HepG2 (cell line): ENCODE data around the gene PUS7. TPM values are rescaled to one million over a fixed set of nuclear protein-coding genes. Genes with fewer than 3 reads are reported as not detected.
A peak's percentile ranks its signal among the peaks of the same experiment; 100 is the strongest.

Experiments
- ATAC-seq: fragments of 200-7000 bp; cut with Tn5 transposase; 3 replicates; pipeline ENCODE4 v1.9.1; 2020; ENCODE audit warnings: mild to moderate bottlenecking, moderate library complexity
- BruUV-seq: library from RNA; stranded (reverse); fragments of 400-500 nt; replicated peaks from 2 replicates; lab custom pipeline; 2021; lab: Mats Ljungman, UMichigan
- CTCF ChIA-PET: fragments of 300-600 bp; formaldehyde crosslinking; extraction: SDS; loops from one replicate; lab custom pipeline; 2021; ENCODE audit warnings: low total read pairs, inconsistent platforms, low intra/inter-chr PET ratio; lab: Yijun Ruan, JAX
- POLR2A ChIA-PET: fragments of 350-600 bp; sonication (Branson Sonifier 250); formaldehyde crosslinking; loops from one replicate; lab custom pipeline; 2020; ENCODE audit warnings: antibody characterized with exemption, inconsistent platforms; lab: Yijun Ruan, JAX
- DNase-seq: peaks from one replicate; pipeline ENCODE4 v3.0.0-alpha.2; 2015; ENCODE audit warnings: low spot score
- FAIRE-seq: peaks from 3 replicates; lab custom pipeline; 2011; peaks lifted over from hg19 to GRCh38; lab: Jason Lieb, UNC
- H2AFZ ChIP-seq: one replicate; pipeline ENCODE4 v1.6.1; 2011; ENCODE audit warnings: low read length, inconsistent platforms
- H3K27ac ChIP-seq: fragments of 300-600 bp; 3 replicates; pipeline ENCODE4 v1.8.0; 2011; ENCODE audit warnings: mixed run types, mild to moderate bottlenecking, mixed read lengths, low read length, inconsistent platforms; ENCODE audit not compliant: insufficient read depth; ENCODE audit errors: extremely low read length
- H3K27me3 ChIP-seq, 2 experiments: fragments of 200-600 bp in 1 of 2; 2 replicates in 1 of 2; 3 replicates in 1 of 2; pipeline versions ENCODE4 v1.6.0 to v1.8.0; 2011; ENCODE audit warnings: low read length in 2 of 2, mild to moderate bottlenecking in 2 of 2, moderate library complexity in 2 of 2, inconsistent platforms in 1 of 2; ENCODE audit not compliant: insufficient read depth in 2 of 2, control insufficient read depth in 1 of 2
- H3K36me3 ChIP-seq, 2 experiments: fragments of 200-600 bp in 1 of 2; replicated peaks in 1 of 2; 2 replicates in 1 of 2; 3 replicates in 1 of 2; pipeline versions ENCODE4 v1.5.1 to v1.8.0; 2011; ENCODE audit warnings: low read length in 2 of 2, inconsistent platforms in 1 of 2; ENCODE audit not compliant: insufficient read depth in 2 of 2, control insufficient read depth in 1 of 2
- H3K4me1 ChIP-seq: 2 replicates; pipeline ENCODE4 v1.5.1; 2012; ENCODE audit warnings: low read length, inconsistent platforms; ENCODE audit not compliant: insufficient read depth
- H3K4me2 ChIP-seq: 2 replicates; pipeline ENCODE4 v1.6.0; 2011; ENCODE audit warnings: low read depth, low read length, inconsistent platforms
- H3K4me3 ChIP-seq, 3 experiments: fragments of 200-600 bp in 1 of 3; sonication (generic), shearing (Covaris generic) in 1 of 3; replicated peaks in 1 of 3; 2 replicates each; pipeline ENCODE4 v1.5.1; 2011 to 2016; ENCODE audit warnings: low read length in 3 of 3, inconsistent platforms in 2 of 3, low read depth in 2 of 3, mild to moderate bottlenecking in 2 of 3, control low read depth in 1 of 3, mixed read lengths in 1 of 3; ENCODE audit not compliant: insufficient read depth in 1 of 3
- H3K79me2 ChIP-seq: one replicate; pipeline ENCODE4 v1.6.1; 2011; ENCODE audit warnings: low read length, inconsistent platforms; ENCODE audit not compliant: insufficient read depth
- H3K9ac ChIP-seq: 2 replicates; pipeline ENCODE4 v1.6.0; 2011; ENCODE audit warnings: mild to moderate bottlenecking, low read depth, low read length, inconsistent platforms; ENCODE audit not compliant: insufficient read depth
- H3K9me3 ChIP-seq: 2 replicates; pipeline ENCODE4 v1.5.1; 2012; ENCODE audit warnings: mild to moderate bottlenecking, low read length
- H4K20me1 ChIP-seq: 2 replicates; pipeline ENCODE4 v1.6.0; 2011; ENCODE audit warnings: inconsistent platforms, mild to moderate bottlenecking, low read length, moderate library complexity; ENCODE audit not compliant: insufficient read depth
- AHDC1 ChIP-seq: sonication (generic); formaldehyde crosslinking; IDR thresholded peaks from 2 replicates; pipeline ENCODE4 v1.5.1; 2020; ENCODE audit warnings: mild to moderate bottlenecking, missing genetic modification reagents, borderline replicate concordance
- ATF4 ChIP-seq, 2 experiments: fragments of 450-650 bp in 1 of 2; sonication (generic) in 1 of 2; formaldehyde crosslinking; IDR thresholded peaks; 2 replicates each; pipeline versions ENCODE4 v1.5.0 to v1.8.0; 2020 to 2022; ENCODE audit warnings: mild to moderate bottlenecking in 1 of 2, missing genetic modification reagents in 1 of 2
- CEBPB ChIP-seq: IDR thresholded peaks from 2 replicates; pipeline ENCODE4 v1.6.1; 2011; ENCODE audit warnings: low read depth, low read length, improper control_type of control experiment, borderline replicate concordance
- FOXA3 ChIP-seq: IDR thresholded peaks from 2 replicates; pipeline ENCODE4 v1.6.1; 2016; ENCODE audit warnings: missing genetic modification reagents, missing compliant biosample characterization
- GATAD2A ChIP-seq: IDR thresholded peaks from 2 replicates; pipeline ENCODE4 v1.6.1; 2016
- PHB2 ChIP-seq: fragments of 450-650 bp; IDR thresholded peaks from 2 replicates; pipeline ENCODE4 v1.6.1; 2018; ENCODE audit not compliant: partially characterized antibody
- PRDM10 ChIP-seq: sonication (generic); formaldehyde crosslinking; IDR thresholded peaks from 2 replicates; pipeline ENCODE4 v1.4.0; 2020; ENCODE audit warnings: low read depth, missing genetic modification reagents
- ZNF296 ChIP-seq: sonication (generic); formaldehyde crosslinking; conservative IDR thresholded peaks from 2 replicates; pipeline ENCODE4 v1.5.0; 2020; ENCODE audit warnings: mild to moderate bottlenecking, missing genetic modification reagents
- ZNF569 ChIP-seq: sonication (generic); formaldehyde crosslinking; IDR thresholded peaks from 2 replicates; pipeline ENCODE4 v1.5.0; 2020; ENCODE audit warnings: mild to moderate bottlenecking, missing genetic modification reagents, moderate library complexity, borderline replicate concordance
- ZNF850 ChIP-seq: sonication (generic); formaldehyde crosslinking; conservative IDR thresholded peaks from 2 replicates; pipeline ENCODE4 v1.9.0; 2021; ENCODE audit warnings: mild to moderate bottlenecking, missing genetic modification reagents
- WGBS: methylation state at CpG from one replicate; pipeline ENCODE4 v1.1.6; 2017; ENCODE audit warnings: low lambda C conversion rate; 5-methylcytosine and 5-hydroxymethylcytosine counted together
- in situ Hi-C: cut with HindIII; loops from 2 replicates; pipeline ENCODE4 v1.10.0; 2017; ENCODE audit warnings: low pct_unique_long_range_greater_than_20kb; ENCODE audit not compliant: extremely low pct_ligation_motif_present
- intact Hi-C: fragments of 100-400 bp; cut with micrococcal nuclease; formaldehyde crosslinking; loops from one replicate; pipeline ENCODE4 v1.10.0; 2022; ENCODE audit not compliant: unreplicated experiment
- polyA plus RNA-seq, 8 experiments: library from polyadenylated mRNA; depleted of rRNA in 3 of 8; stranded (reverse) in 7 of 8; unstranded in 1 of 8; fragments of >200 nt; fragmentation: Illumina TruSeq in 4 of 8; extraction: Trizol in 4 of 8; gene quantifications; 2 replicates each; pipeline versions ENCODE4 v1.2.1 to v1.2.3, GENCODE V29; 2011 to 2016; ENCODE audit warnings: low read depth in 4 of 8, missing spikeins in 1 of 8, mixed read lengths in 1 of 8; ENCODE audit not compliant: insufficient read depth in 1 of 8
- total RNA-seq, 5 experiments: library from RNA; depleted of rRNA; stranded (reverse); fragments of >200 nt; fragmentation: Illumina TruSeq; extraction: Trizol; gene quantifications; 2 replicates each; pipeline ENCODE4 v1.2.3, GENCODE V29; 2016; ENCODE audit warnings: low read depth in 1 of 5

PUS7 gene
- total and polyA plus RNA-seq, 2 of the 13 experiments (the other 11 are each of a cell fraction or from before 2014, with no cell fraction given): 14.4 to 41.2 TPM

- Histone ChIP-seq H3K4me3 (no peak overlapping the region), H3K9me3 (no peaks in the 10 kb centered on the region), H3K27me3 (no peaks in the 10 kb centered on the region), H3K79me2 (no peaks in the 10 kb centered on the region), H3K4me1 (no peaks in the 10 kb centered on the region), H3K36me3 (peaks cover 4 to 43% of the 10 kb centered on the region in 2 experiments), H3K27ac (no peak overlapping the region), H3K4me2 (no peak overlapping the region), H3K9ac (no peak overlapping the region), H4K20me1 (no peaks in the 10 kb centered on the region), H2AFZ (no peak overlapping the region)
- TF ChIP-seq ATF4 (CRISPR knock-in tag; IDR thresholded peaks at IDR 0.05) (peak in 1 of 2 experiments; percentile 71; a peak in 1 of 4 replicates), PRDM10 (CRISPR knock-in tag) (no peak), FOXA3 (CRISPR knock-in tag) (peak; percentile 66; the same call in 1 of the 2 replicates), CEBPB (peak; percentile 14; the same call in 1 of the 2 replicates), ZNF296 (no peak), ZNF850 (CRISPR knock-in tag) (no peak), GATAD2A (CRISPR knock-in tag) (0 out of 2 replicates have a peak, but pooled peaks have one; percentile 26), PHB2 (no peak), ZNF569 (CRISPR knock-in tag) (no peak), AHDC1 (no peak)
- CTCF ChIA-PET: no interaction called here
- intact Hi-C loops (no loop called here), in situ Hi-C loops (no loop called here)
- WGBS: 69% methylated on average over 2 of the region's 2 CpGs
- POLR2A ChIA-PET: interaction anchor here (0.6 kb wide), 1 partner anchor 177 kb away, joined by 3 read pairs; no protein-coding TSS in a partner anchor
- peak; percentile 21 for DNase-seq
- no TSS peak for BruUV-seq
- peak; percentile 76 for ATAC-seq
- no peak for FAIRE-seq
Observed at GRCh38 chr7:105461518-105461917, 60.6 kb downstream of the PUS7 start.
